GM18505 (cell line): ENCODE results near the gene GLIS1.

Source experiments
- ATAC-seq: cut with Tn5 transposase; IDR thresholded peaks from one replicate; pipeline ENCODE4 v1.9.1; 2021; ENCODE audit not compliant: unreplicated experiment
- POLR2A ChIP-seq: IDR thresholded peaks from 4 replicates; pipeline ENCODE4 v1.6.1; 2011; ENCODE audit warnings: borderline replicate concordance; ENCODE audit not compliant: insufficient read depth, insufficient read length; ENCODE audit errors: extremely low read depth

GLIS1 gene

GRCh38 chr1:53678507-53678906 is 60.5 kb downstream of the GLIS1 start:
- TF ChIP-seq POLR2A: no peak
- no peak for ATAC-seq

- ATAC-seq: no peak
- TF ChIP-seq POLR2A: no peak
Observed at GRCh38 chr1:53678046-53678445, 60.9 kb downstream of the GLIS1 start.

GRCh38 chr1:53677486-53677885 is 61.5 kb downstream of the GLIS1 start:
- no peak for TF ChIP-seq POLR2A
- no peak for ATAC-seq

- no peak for ATAC-seq
- TF ChIP-seq POLR2A: no peak
Observed at GRCh38 chr1:53672785-53673184, 66.2 kb downstream of the GLIS1 start.

GRCh38 chr1:53672243-53672642 is 66.7 kb downstream of the GLIS1 start:
- no peak for TF ChIP-seq POLR2A
- ATAC-seq: no peak

- ATAC-seq: no peak
- no peak for TF ChIP-seq POLR2A
Observed at GRCh38 chr1:53669621-53670191, 69.3 kb downstream of the GLIS1 start.

- TF ChIP-seq POLR2A: no peak
- no peak for ATAC-seq
Observed at GRCh38 chr1:53666566-53666965, 72.4 kb downstream of the GLIS1 start.

GRCh38 chr1:53665996-53666395 is 73.0 kb downstream of the GLIS1 start:
- TF ChIP-seq POLR2A: no peak
- ATAC-seq: no peak

GRCh38 chr1:53663529-53664300 is 75.2 kb downstream of the GLIS1 start:
- ATAC-seq: no peak
- no peak for TF ChIP-seq POLR2A

- no peak for TF ChIP-seq POLR2A
Observed at GRCh38 chr1:53662951-53663350, 76.0 kb downstream of the GLIS1 start.

GRCh38 chr1:53662169-53662568 is 76.8 kb downstream of the GLIS1 start:
- no peak for ATAC-seq

More at GRCh38 chr1:53662951-53663350, 76.0 kb downstream of the GLIS1 start:
- ATAC-seq: no peak

GRCh38 chr1:53661496-53661895 is 77.5 kb downstream of the GLIS1 start:
- no peak for ATAC-seq
- no peak for TF ChIP-seq POLR2A

More at GRCh38 chr1:53662169-53662568, 76.8 kb downstream of the GLIS1 start:
- TF ChIP-seq POLR2A: no peak

GRCh38 chr1:53660666-53661065 is 78.3 kb downstream of the GLIS1 start:
- no peak for TF ChIP-seq POLR2A
- no peak for ATAC-seq

GRCh38 chr1:53659436-53659835 is 79.5 kb downstream of the GLIS1 start:
- TF ChIP-seq POLR2A: no peak
- no peak for ATAC-seq

- TF ChIP-seq POLR2A: no peak
- no peak for ATAC-seq
Observed at GRCh38 chr1:53658489-53659230, 80.3 kb downstream of the GLIS1 start.
